ENCODE results near the gene CKAP5. TPM values are rescaled to one million over a fixed set of nuclear protein-coding genes. Genes with fewer than 3 reads are reported as not detected.

The CKAP5 gene
- total RNA-seq, 2 experiments from 2014 or later: 23.2 to 26.9 TPM

DNA sequence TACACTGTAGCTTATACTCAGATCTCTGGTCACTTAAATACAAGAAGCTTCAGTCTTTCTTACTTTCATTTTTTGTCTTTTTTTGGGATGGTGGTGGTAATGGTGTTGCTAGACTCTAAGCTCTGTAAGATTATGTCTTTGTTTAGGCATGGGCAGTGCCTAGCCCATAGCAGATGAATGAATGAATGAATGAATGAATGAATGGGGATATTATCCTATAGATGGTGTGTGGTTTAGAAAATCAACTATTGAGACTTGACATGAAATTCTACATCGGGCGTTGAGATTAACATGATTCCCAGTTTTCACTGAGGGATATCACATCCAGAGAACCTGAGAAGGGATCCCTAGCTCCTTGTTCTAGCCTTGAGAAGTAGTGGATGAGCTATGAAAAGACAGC, 9.8 kb upstream of the CKAP5 start:
- no peaks in the 10 kb centered on the region for H3K27me3 Mint-ChIP-seq
- ATAC-seq (ENCODE audit: poor library complexity): no peak
- intact Hi-C loops (cut with DNase I, micrococcal nuclease): no loop called here
- no peaks in the 10 kb centered on the region for H3K9me3 Mint-ChIP-seq
- H3K4me3 ChIP-seq (ENCODE audit: low read length): no peak overlapping the region
- no peaks in the 10 kb centered on the region for H3K36me3 Mint-ChIP-seq (ENCODE audit: low read depth)
- peaks cover 0 to 2% of the 10 kb centered on the region in 2 experiments for H3K9me3 ChIP-seq (ENCODE audit: control insufficient read depth in 1 of 2, insufficient read depth in 1 of 2, low read length in 2 of 2)
- ChIA-PET CTCF (interaction anchor here (1.1 kb wide), 1 partner anchor 31 kb away, joined by 3 read pairs; no protein-coding TSS in a partner anchor), POLR2A (no interaction called here)
- no peaks in the 10 kb centered on the region for H3K4me1 Mint-ChIP-seq (ENCODE audit: low read depth)
- H3K27me3 ChIP-seq (ENCODE audit: control insufficient read depth in 1 of 2, insufficient read depth in 2 of 2, low read length in 2 of 2): no peaks in the 10 kb centered on the region
- no peak for DNase-seq
- no peak overlapping the region for H3K27ac ChIP-seq (ENCODE audit: low read depth in 1 of 2, low read length in 2 of 2)
- H3K4me1 ChIP-seq (ENCODE audit: insufficient read depth, low read length): no peaks in the 10 kb centered on the region
- no peaks in the 10 kb centered on the region for H3K36me3 ChIP-seq (ENCODE audit: insufficient read depth, low read length)
- no peak overlapping the region for H3K27ac Mint-ChIP-seq
- no peak for TF ChIP-seq CTCF (IDR thresholded peaks at IDR 0.05)
- H3K4me3 Mint-ChIP-seq: no peak overlapping the region

DNA sequence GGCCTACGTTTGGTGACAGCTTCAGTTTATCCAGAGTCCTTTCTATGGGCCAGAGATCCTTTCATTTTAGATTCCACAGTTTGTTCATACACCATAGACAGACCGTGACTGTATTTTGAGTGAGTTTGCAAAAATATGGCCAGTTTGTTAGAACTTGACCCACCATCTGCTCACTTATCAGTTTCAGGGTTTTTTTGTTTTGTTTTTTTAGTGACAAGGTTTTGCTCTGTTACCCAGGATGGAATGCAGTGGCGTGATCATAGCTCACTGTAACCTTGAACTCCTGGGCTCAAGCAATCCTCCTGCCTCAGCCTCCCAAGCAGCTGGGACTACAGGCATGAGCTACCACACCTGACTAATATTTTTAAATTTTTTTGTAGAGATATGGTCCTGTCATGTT, 9.1 kb upstream of the CKAP5 start:
- H3K4me3 Mint-ChIP-seq: no peak overlapping the region
- Histone ChIP-seq H3K4me3 (ENCODE audit: low read length) (no peak overlapping the region), H3K27me3 (ENCODE audit: control insufficient read depth in 1 of 2, insufficient read depth in 2 of 2, low read length in 2 of 2) (no peaks in the 10 kb centered on the region), H3K4me1 (ENCODE audit: insufficient read depth, low read length) (no peaks in the 10 kb centered on the region), H3K9me3 (ENCODE audit: control insufficient read depth in 1 of 2, insufficient read depth in 1 of 2, low read length in 2 of 2) (peaks cover 0 to 4% of the 10 kb centered on the region in 2 experiments), H3K27ac (ENCODE audit: low read depth in 1 of 2, low read length in 2 of 2) (no peak overlapping the region), H3K36me3 (ENCODE audit: insufficient read depth, low read length) (no peaks in the 10 kb centered on the region)
- DNase-seq (no peak), ATAC-seq (ENCODE audit: poor library complexity) (no peak)
- ChIA-PET CTCF (interaction anchor here (1.1 kb wide), 1 partner anchor 30 kb away, joined by 3 read pairs; no protein-coding TSS in a partner anchor), POLR2A (no interaction called here)
- no peaks in the 10 kb centered on the region for H3K9me3 Mint-ChIP-seq
- intact Hi-C loops (cut with DNase I, micrococcal nuclease): no loop called here
- TF ChIP-seq CTCF (IDR thresholded peaks at IDR 0.05): no peak
- H3K27me3 Mint-ChIP-seq: no peaks in the 10 kb centered on the region
- no peaks in the 10 kb centered on the region for H3K4me1 Mint-ChIP-seq (ENCODE audit: low read depth)
- H3K36me3 Mint-ChIP-seq (ENCODE audit: low read depth): no peaks in the 10 kb centered on the region
- no peak overlapping the region for H3K27ac Mint-ChIP-seq

DNA sequence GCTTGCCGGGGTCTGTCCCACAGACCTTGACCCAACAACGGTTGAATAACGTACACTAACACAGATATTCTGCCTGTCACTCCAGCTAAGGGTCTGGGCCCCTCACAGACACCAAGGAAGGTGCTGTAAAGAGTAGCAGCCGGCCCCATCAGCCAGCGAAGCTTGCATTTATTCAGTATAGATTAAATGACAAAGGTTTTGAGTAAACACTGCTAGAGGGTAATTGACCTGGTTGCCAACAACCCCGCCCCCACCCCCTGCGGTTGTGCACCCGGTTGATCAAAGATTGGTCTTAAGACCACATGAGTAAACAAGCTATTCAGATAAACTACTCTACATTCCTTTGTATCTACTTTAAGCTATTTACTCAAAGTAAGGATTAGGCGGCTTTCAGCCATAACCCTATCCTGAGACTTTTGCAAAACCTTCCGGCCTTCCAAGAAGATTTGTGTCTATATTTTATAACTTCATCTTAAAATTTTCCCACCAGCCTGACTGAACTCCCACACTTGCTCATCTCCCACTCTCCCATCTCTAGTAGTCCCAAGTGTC, 4.8 kb upstream of the CKAP5 start:
- no peak overlapping the region for H3K4me3 ChIP-seq (ENCODE audit: low read length)
- H3K36me3 ChIP-seq (ENCODE audit: insufficient read depth, low read length): no peaks in the 10 kb centered on the region
- H3K27me3 ChIP-seq (ENCODE audit: control insufficient read depth in 1 of 2, insufficient read depth in 2 of 2, low read length in 2 of 2): no peaks in the 10 kb centered on the region
- H3K9me3 ChIP-seq (ENCODE audit: control insufficient read depth in 1 of 2, insufficient read depth in 1 of 2, low read length in 2 of 2): peaks cover 0 to 4% of the 10 kb centered on the region in 2 experiments
- intact Hi-C loops (cut with DNase I, micrococcal nuclease): no loop called here
- H3K4me3 Mint-ChIP-seq: no peak overlapping the region
- no peak overlapping the region for H3K27ac ChIP-seq (ENCODE audit: low read depth in 1 of 2, low read length in 2 of 2)
- CTCF ChIA-PET: interaction anchor here (0.6 kb wide), 1 partner anchor 34 kb away, joined by 3 read pairs; no protein-coding TSS in a partner anchor
- peaks cover 5% of the 10 kb centered on the region for H3K4me1 Mint-ChIP-seq (ENCODE audit: low read depth)
- no peak overlapping the region for H3K27ac Mint-ChIP-seq
- no peak for TF ChIP-seq CTCF (IDR thresholded peaks at IDR 0.05)
- DNase-seq (no peak), ATAC-seq (ENCODE audit: poor library complexity) (no peak)
- POLR2A ChIA-PET: no interaction called here
- H3K9me3 Mint-ChIP-seq: no peaks in the 10 kb centered on the region
- peaks cover 3% of the 10 kb centered on the region for H3K36me3 Mint-ChIP-seq (ENCODE audit: low read depth)
- no peaks in the 10 kb centered on the region for H3K27me3 Mint-ChIP-seq
- peaks cover 7% of the 10 kb centered on the region for H3K4me1 ChIP-seq (ENCODE audit: insufficient read depth, low read length)

Measured in CD4-positive, alpha-beta T cell (primary cell).